Measurements from ENCODE around the gene FAP.
A peak's percentile ranks its signal among the peaks of the same experiment; 100 is the strongest.

The FAP gene

GRCh38 chr2:162184821-162185450 is 58.3 kb downstream of the FAP start:
- no peak for DNase-seq

- DNase-seq: no peak
Measured at GRCh38 chr2:162184359-162184758, 58.9 kb downstream of the FAP start.

- no peak for DNase-seq
Measured at GRCh38 chr2:162182395-162182794, 60.9 kb downstream of the FAP start.

- no peak for DNase-seq
Measured at GRCh38 chr2:162177301-162177700, 65.9 kb downstream of the FAP start.

- no peak for DNase-seq
Measured at GRCh38 chr2:162175714-162176113, 67.5 kb downstream of the FAP start.

GRCh38 chr2:162174746-162175145 is 68.5 kb downstream of the FAP start:
- peak; percentile 39 for DNase-seq

- DNase-seq: no peak
Measured at GRCh38 chr2:162172802-162173370, 70.4 kb downstream of the FAP start.

GRCh38 chr2:162166745-162167144 is 76.5 kb downstream of the FAP start:
- DNase-seq: no peak

GRCh38 chr2:162166174-162166573 is 77.1 kb downstream of the FAP start:
- no peak for DNase-seq

- DNase-seq: no peak
Measured at GRCh38 chr2:162164802-162165201, 78.4 kb downstream of the FAP start.

GRCh38 chr2:162159446-162159845 is 83.8 kb downstream of the FAP start:
- DNase-seq: no peak

GRCh38 chr2:162156149-162156548 is 87.1 kb downstream of the FAP start:
- DNase-seq: no peak

- DNase-seq: no peak
Measured at GRCh38 chr2:162155093-162155492, 88.2 kb downstream of the FAP start.

GRCh38 chr2:162153608-162154224 is 89.5 kb downstream of the FAP start:
- peak; percentile 47 for DNase-seq

- DNase-seq: no peak
Measured at GRCh38 chr2:162152147-162152546, 91.1 kb downstream of the FAP start, which contains the start of gene GCG. Gene GCG (minus strand): TSS chr2:162152247. CDS start chr2:162149178, 3,069 bp downstream.

- no peak for DNase-seq
Measured at GRCh38 chr2:162149940-162150339, 93.3 kb downstream of the FAP start.

- no peak for DNase-seq
Measured at GRCh38 chr2:162149466-162149865, 93.8 kb downstream of the FAP start.

GRCh38 chr2:162148956-162149355 is 94.3 kb downstream of the FAP start:
- DNase-seq: no peak

- DNase-seq: no peak
Measured at GRCh38 chr2:162143969-162144368, 99.3 kb downstream of the FAP start.

- DNase-seq: no peak
Measured at GRCh38 chr2:162138310-162138709, 104.9 kb downstream of the FAP start.

- DNase-seq: no peak
Measured at GRCh38 chr2:162127422-162127821, 115.8 kb downstream of the FAP start.

- no peak for DNase-seq
Measured at GRCh38 chr2:162126527-162126926, 116.7 kb downstream of the FAP start.

GRCh38 chr2:162126111-162126519 is 117.1 kb downstream of the FAP start:
- no peak for DNase-seq

- DNase-seq: no peak
Measured at GRCh38 chr2:162125138-162125537, 118.1 kb downstream of the FAP start.

Data from right hindlimb (tissue), 1 donor.